ENCODE measurements around the gene PAM. TPM values are rescaled to one million over a fixed set of nuclear protein-coding genes. Genes with fewer than 3 reads are reported as not detected.

The PAM gene
- total RNA-seq, result 10 to 100 TPM; 10.9 to 22.7 (median 16.8) TPM
- long read RNA-seq, partial matches to known transcripts, result 0 of 1 reads
- long read RNA-seq, other reads (novel, unspliced or antisense), result 0 of 1 reads

GRCh38 chr5:102754767-102755431 lies at the start of gene PAM:
PAM (plus strand) TSS chr5:102755305; CDS start chr5:102866196, 110,891 bp downstream.
- intact Hi-C loops (cut with DNase I), result no loop called here
- Histone ChIP-seq H3K4me1 (peaks cover 0 to 8% (median 0%) of the 10 kb centered on the region in 4 donors), H3K36me3 (no peaks in the 10 kb centered on the region), H3K4me3 (peak within 1 kb of the TSS; percentile 53 to 78 (median 63)), H3K27me3 (no peaks in the 10 kb centered on the region), H3K9me3 (no peaks in the 10 kb centered on the region), H3K27ac (peak within 1 kb of the TSS; percentile 23 to 66 (median 53))
- peak; percentile 91 to 97 (median 93) for ATAC-seq
- 0% methylated on average over 6 of the region's 65 CpGs for WGBS (ENCODE audit: insufficient coverage, low coverage, low lambda C conversion rate, missing lambda C conversion rate)
- TF ChIP-seq POLR2A (IDR thresholded peaks at IDR 0.05), result no peak
- TF ChIP-seq CTCF (IDR thresholded peaks at IDR 0.05), result no peak
- DNase-seq, result peak; percentile 77 to 86 (median 83)

GRCh38 chr5:102711525-102712385 lies 43.4 kb upstream of the PAM start:
- Histone ChIP-seq H3K27me3 (no peaks in the 10 kb centered on the region), H3K4me3 (no peak overlapping the region), H3K4me1 (no peaks in the 10 kb centered on the region), H3K9me3 (no peaks in the 10 kb centered on the region), H3K27ac (no peak overlapping the region), H3K36me3 (no peaks in the 10 kb centered on the region)
- no peak for TF ChIP-seq CTCF (IDR thresholded peaks at IDR 0.05)
- no peak for TF ChIP-seq POLR2A (IDR thresholded peaks at IDR 0.05)
- intact Hi-C loops (cut with DNase I), result no loop called here
- WGBS (ENCODE audit: insufficient coverage, low coverage, low lambda C conversion rate, missing lambda C conversion rate), result 64% methylated on average over 8 of the region's 8 CpGs
- ATAC-seq (no peak), DNase-seq (no peak)

- intact Hi-C loops (cut with DNase I), result no loop called here
- no peak for ATAC-seq
- WGBS (ENCODE audit: insufficient coverage, low coverage, low lambda C conversion rate, missing lambda C conversion rate), result 56% methylated on average over 2 of the region's 2 CpGs
- Histone ChIP-seq H3K27me3 (no peaks in the 10 kb centered on the region), H3K36me3 (no peaks in the 10 kb centered on the region), H3K27ac (no peak overlapping the region), H3K4me1 (no peaks in the 10 kb centered on the region), H3K4me3 (no peak overlapping the region), H3K9me3 (no peaks in the 10 kb centered on the region)
- TF ChIP-seq POLR2A (IDR thresholded peaks at IDR 0.05), result no peak
- TF ChIP-seq CTCF (IDR thresholded peaks at IDR 0.05), result no peak
- DNase-seq, result no peak
Observed at GRCh38 chr5:102713278-102713677, 41.8 kb upstream of the PAM start.

GRCh38 chr5:102713682-102714231 lies 41.3 kb upstream of the PAM start:
- 53% methylated on average over 6 of the region's 6 CpGs for WGBS (ENCODE audit: insufficient coverage, low coverage, low lambda C conversion rate, missing lambda C conversion rate)
- H3K27me3 ChIP-seq, result no peaks in the 10 kb centered on the region
- TF ChIP-seq CTCF (IDR thresholded peaks at IDR 0.05), result no peak
- no peak for TF ChIP-seq POLR2A (IDR thresholded peaks at IDR 0.05)
- no peaks in the 10 kb centered on the region for H3K4me1 ChIP-seq
- no peaks in the 10 kb centered on the region for H3K36me3 ChIP-seq
- no peaks in the 10 kb centered on the region for H3K9me3 ChIP-seq
- H3K27ac ChIP-seq, result no peak overlapping the region
- no peak for ATAC-seq
- no peak overlapping the region for H3K4me3 ChIP-seq
- intact Hi-C loops (cut with DNase I), result no loop called here
- DNase-seq, result no peak
